ENCODE measurements around the gene ZNF654. TPM values are rescaled to one million over a fixed set of nuclear protein-coding genes. Genes with fewer than 3 reads are reported as not detected.
A peak's percentile ranks its signal among the peaks of the same experiment; 100 is the strongest.

The ZNF654 gene
- total and polyA plus RNA-seq, 2 of the 13 experiments (the other 11 are each of a cell fraction or from before 2014, with no cell fraction given) = 1.8 to 4.1 TPM

GRCh38 chr3:88149509-88150362 lies 90.7 kb downstream of the ZNF654 start, which contains the start of gene C3orf38 (continued):
- TF ChIP-seq ARID3A (IDR thresholded peaks at IDR 0.05; ENCODE audit: low read depth, low read length) = 0 out of 2 replicates have a peak, but pooled peaks have one; percentile 12
- TF ChIP-seq MNT (IDR thresholded peaks at IDR 0.05) = no peak; the same call in 1 of the 2 replicates
- TF ChIP-seq ZFP41 (CRISPR knock-in tag; IDR thresholded peaks at IDR 0.05; ENCODE audit: borderline replicate concordance) = no peak
- peak; percentile 52 for TF ChIP-seq MEIS2 (CRISPR knock-in tag; IDR thresholded peaks at IDR 0.05)
- no peak for TF ChIP-seq ZNF724P (CRISPR knock-in tag; IDR thresholded peaks at IDR 0.05; ENCODE audit: borderline replicate concordance)
- TF ChIP-seq GZF1 (CRISPR knock-in tag; IDR thresholded peaks at IDR 0.05) = 0 out of 2 replicates have a peak, but pooled peaks have one; percentile 67
- TF ChIP-seq REXO4 (CRISPR knock-in tag; IDR thresholded peaks at IDR 0.05; ENCODE audit: borderline replicate concordance) = 0 out of 2 replicates have a peak, but pooled peaks have one; percentile 46
- peak; percentile 88; the same call in 1 of the 2 replicates for TF ChIP-seq ZNF670 (CRISPR knock-in tag; IDR thresholded peaks at IDR 0.05; ENCODE audit: borderline replicate concordance)
- peak; percentile 91 for TF ChIP-seq GABPA (IDR thresholded peaks at IDR 0.05; ENCODE audit: low read depth, low read length)
- peak; percentile 98 for TF ChIP-seq GABPA (CRISPR knock-in tag; IDR thresholded peaks at IDR 0.05; ENCODE audit: low read depth)
- TF ChIP-seq ZNF777 (CRISPR knock-in tag; IDR thresholded peaks at IDR 0.05) = peak; percentile 96
- no peak for TF ChIP-seq PBX2 (CRISPR knock-in tag; IDR thresholded peaks at IDR 0.05)
- TF ChIP-seq RBM22 (optimal IDR thresholded peaks at IDR 0.05; ENCODE audit: low read length) = no peak
- TF ChIP-seq FUBP1 (CRISPR knock-in tag; IDR thresholded peaks at IDR 0.05; ENCODE audit: borderline replicate concordance) = peak; percentile 92; the same call in 1 of the 2 replicates
- peak; percentile 55; the same call in 1 of the 2 replicates for TF ChIP-seq ZSCAN22 (CRISPR knock-in tag; IDR thresholded peaks at IDR 0.05)
- TF ChIP-seq MTF2 (CRISPR knock-in tag; IDR thresholded peaks at IDR 0.05; ENCODE audit: borderline replicate concordance) = no peak
- TF ChIP-seq ZNF768 (CRISPR knock-in tag; IDR thresholded peaks at IDR 0.05) = peak; percentile 44; the same call in 1 of the 2 replicates
- no peak for TF ChIP-seq GMEB2 (CRISPR knock-in tag; IDR thresholded peaks at IDR 0.05; ENCODE audit: low read depth)
- TF ChIP-seq NR2C2 (CRISPR knock-in tag; IDR thresholded peaks at IDR 0.05; ENCODE audit: borderline replicate concordance) = peak; percentile 99
- TF ChIP-seq ZNF761 (CRISPR knock-in tag; conservative IDR thresholded peaks at IDR 0.05) = peak; percentile 71
- TF ChIP-seq POLR2AphosphoS5 (IDR thresholded peaks at IDR 0.05; ENCODE audit: low read depth, low read length) = peak; percentile 72

Data from HepG2 (cell line).